ENCODE data around the gene CEACAM1. TPM values are rescaled to one million over a fixed set of nuclear protein-coding genes. Genes with fewer than 3 reads are reported as not detected.

The CEACAM1 gene
- 10 to 100 TPM in 2 of 4 donors, under 1 TPM in 2; 0.51 to 24.7 (median 6.5) TPM for total RNA-seq

DNA sequence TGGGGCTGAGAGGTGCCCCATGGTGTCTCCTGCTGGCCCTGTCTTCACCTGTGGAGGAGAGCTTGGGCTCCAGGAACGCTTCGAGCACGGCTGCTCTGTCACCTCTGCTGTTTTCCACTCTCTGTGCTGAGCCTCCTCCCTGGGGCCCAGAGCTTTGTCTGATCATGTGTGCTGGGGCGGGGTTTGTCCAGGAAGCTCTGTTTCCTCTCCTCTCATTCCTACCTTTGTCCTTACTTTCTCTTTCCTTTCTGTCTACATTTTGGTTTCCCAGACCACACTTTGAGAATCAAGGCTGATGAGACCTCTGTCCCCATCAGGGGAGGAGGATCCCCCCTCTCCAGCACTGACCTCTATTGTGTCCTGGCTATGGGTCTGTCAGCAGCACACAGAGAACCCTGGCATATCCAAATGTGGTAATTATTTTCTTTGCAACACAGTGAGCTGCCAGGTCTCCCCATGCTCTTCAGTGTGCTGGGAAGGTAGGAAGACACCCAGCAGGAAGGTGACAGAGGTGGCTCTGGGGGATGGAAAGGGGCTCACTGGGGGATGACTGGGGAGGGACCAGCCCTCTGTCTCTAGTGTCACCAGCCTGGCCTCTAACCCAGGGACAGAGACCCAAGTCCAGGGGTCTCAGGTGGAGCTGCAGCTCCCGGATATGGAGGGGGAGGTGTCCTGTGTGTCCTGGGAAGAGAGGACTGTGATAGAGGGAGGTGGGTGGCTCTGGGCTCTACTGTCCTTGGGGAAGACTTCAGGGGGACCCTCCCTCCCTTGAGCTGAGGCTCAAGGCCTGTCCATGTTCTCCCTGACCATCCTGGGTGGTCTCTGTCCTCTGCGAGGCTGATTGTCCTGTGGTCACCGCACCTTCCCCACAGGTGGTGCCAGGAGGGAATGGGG, at the start of gene CEACAM1:
Gene CEACAM1, minus strand, starts transcription at position 128 of the 894 bp plus-strand sequence. Its CDS starts 107 bp downstream, at position 21.
- TF ChIP-seq CTCF (IDR thresholded peaks at IDR 0.05) (no peak), POLR2A (IDR thresholded peaks at IDR 0.05) (peak; percentile 17 to 28)
- intact Hi-C loops (cut with DNase I; ENCODE audit: low total_unique reads) = no loop called here
- H3K27me3 ChIP-seq = no peaks in the 10 kb centered on the region
- no peaks in the 10 kb centered on the region for H3K9me3 ChIP-seq
- H3K27ac ChIP-seq = peak within 1 kb of the TSS in 1 of 2 donors; percentile 59
- no peaks in the 10 kb centered on the region for H3K36me3 ChIP-seq
- H3K4me1 ChIP-seq = no peaks in the 10 kb centered on the region
- peak in 1 of 2 donors; percentile 21 for DNase-seq
- H3K4me3 ChIP-seq = no peak within 1 kb of the TSS

- no peak for DNase-seq
- intact Hi-C loops (cut with DNase I; ENCODE audit: low total_unique reads) = no loop called here
- H3K36me3 ChIP-seq = no peaks in the 10 kb centered on the region
- no peak overlapping the region for H3K27ac ChIP-seq
- H3K27me3 ChIP-seq = no peaks in the 10 kb centered on the region
- H3K4me3 ChIP-seq = no peak overlapping the region
- TF ChIP-seq POLR2A (IDR thresholded peaks at IDR 0.05) (no peak), CTCF (IDR thresholded peaks at IDR 0.05) (no peak)
- H3K9me3 ChIP-seq = no peaks in the 10 kb centered on the region
- H3K4me1 ChIP-seq = no peaks in the 10 kb centered on the region
These were observed 48.7 kb upstream of the CEACAM1 start for GRCh38 chr19:42577016-42577415.

- H3K27me3 ChIP-seq = no peaks in the 10 kb centered on the region
- H3K27ac ChIP-seq = no peak overlapping the region
- intact Hi-C loops (cut with DNase I; ENCODE audit: low total_unique reads) = no loop called here
- TF ChIP-seq CTCF (IDR thresholded peaks at IDR 0.05) = no peak
- no peak for TF ChIP-seq POLR2A (IDR thresholded peaks at IDR 0.05)
- H3K4me3 ChIP-seq = no peak overlapping the region
- no peaks in the 10 kb centered on the region for H3K4me1 ChIP-seq
- no peak for DNase-seq
- H3K36me3 ChIP-seq = no peaks in the 10 kb centered on the region
- H3K9me3 ChIP-seq = no peaks in the 10 kb centered on the region
These were observed 48.0 kb upstream of the CEACAM1 start for GRCh38 chr19:42576241-42576640.

DNA sequence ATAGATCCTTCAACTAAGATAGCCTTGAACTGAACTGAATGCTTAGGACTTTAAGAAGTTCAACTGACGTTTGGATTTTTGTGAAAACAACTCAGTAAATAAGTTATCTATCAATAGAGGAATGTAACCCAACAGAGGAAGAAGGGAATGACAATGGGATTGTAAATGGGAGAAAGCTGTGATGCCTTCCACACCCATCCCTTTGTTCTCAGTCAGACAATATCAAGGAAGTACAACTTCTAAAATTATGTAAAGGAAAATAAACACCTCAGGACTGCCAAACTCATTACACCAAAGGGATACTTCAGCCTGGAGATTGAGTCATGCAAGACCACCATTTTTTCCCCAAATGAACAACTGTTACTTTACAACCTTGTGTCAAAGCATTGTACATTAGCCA, 45.4 kb upstream of the CEACAM1 start:
- Histone ChIP-seq H3K4me3 (no peak overlapping the region), H3K36me3 (no peaks in the 10 kb centered on the region), H3K9me3 (no peaks in the 10 kb centered on the region), H3K27ac (no peak overlapping the region), H3K27me3 (no peaks in the 10 kb centered on the region), H3K4me1 (no peaks in the 10 kb centered on the region)
- TF ChIP-seq CTCF (IDR thresholded peaks at IDR 0.05) = no peak
- no peak for DNase-seq
- intact Hi-C loops (cut with DNase I; ENCODE audit: low total_unique reads) = no loop called here

GRCh38 chr19:42571116-42571515, 42.8 kb upstream of the CEACAM1 start:
- no peak overlapping the region for H3K27ac ChIP-seq
- H3K27me3 ChIP-seq = no peaks in the 10 kb centered on the region
- no peaks in the 10 kb centered on the region for H3K36me3 ChIP-seq
- no peak overlapping the region for H3K4me3 ChIP-seq
- no peak for TF ChIP-seq CTCF (IDR thresholded peaks at IDR 0.05)
- no peak for TF ChIP-seq POLR2A (IDR thresholded peaks at IDR 0.05)
- intact Hi-C loops (cut with DNase I; ENCODE audit: low total_unique reads) = no loop called here
- H3K9me3 ChIP-seq = no peaks in the 10 kb centered on the region
- H3K4me1 ChIP-seq = no peaks in the 10 kb centered on the region
- DNase-seq = no peak
